KMS-11 (cell line): ENCODE results near the gene SMTNL1.

Experiments
- H2AFZ ChIP-seq: fragments of 200-600 bp; sonication (generic); 2 replicates; pipeline ENCODE4 v1.6.1; 2016; ENCODE audit warnings: antibody characterized with exemption, mixed run types, low read depth
- H3K27ac ChIP-seq: fragments of 200-600 bp; sonication (generic); 2 replicates; pipeline ENCODE4 v1.6.1; 2016; ENCODE audit warnings: mild to moderate bottlenecking, mixed run types
- H3K27me3 ChIP-seq: fragments of 200-600 bp; sonication (generic); 2 replicates; pipeline ENCODE4 v1.6.1; 2017; ENCODE audit warnings: mild to moderate bottlenecking, low read depth, mixed run types, moderate library complexity; ENCODE audit not compliant: insufficient read depth
- H3K36me3 ChIP-seq: fragments of 200-600 bp; sonication (generic); 2 replicates; pipeline ENCODE4 v1.6.1; 2017; ENCODE audit warnings: mild to moderate bottlenecking, mixed run types; ENCODE audit not compliant: insufficient read depth
- H3K4me1 ChIP-seq: fragments of 200-600 bp; sonication (generic); 2 replicates; pipeline ENCODE4 v1.6.1; 2016; ENCODE audit warnings: mild to moderate bottlenecking, low read depth, mixed run types; ENCODE audit not compliant: poor library complexity, severe bottlenecking
- H3K4me2 ChIP-seq: fragments of 200-600 bp; sonication (generic); 2 replicates; pipeline ENCODE4 v1.7.0; 2016; ENCODE audit warnings: mild to moderate bottlenecking, mixed run types
- H3K4me3 ChIP-seq: fragments of 200-600 bp; sonication (generic); IDR thresholded peaks from 2 replicates; pipeline ENCODE4 v1.6.1; 2017; ENCODE audit warnings: low read depth, low read length, mixed read lengths; ENCODE audit not compliant: insufficient read depth
- H3K79me2 ChIP-seq: fragments of 200-600 bp; sonication (generic); 2 replicates; pipeline ENCODE4 v1.6.1; 2016; ENCODE audit warnings: low read depth, mixed run types; ENCODE audit not compliant: insufficient read depth
- H3K9ac ChIP-seq: fragments of 200-600 bp; sonication (generic); 2 replicates; pipeline ENCODE4 v1.6.1; 2016; ENCODE audit warnings: mild to moderate bottlenecking, mixed run types
- H4K20me1 ChIP-seq: fragments of 200-600 bp; sonication (generic); 2 replicates; pipeline ENCODE4 v1.6.1; 2016; ENCODE audit warnings: mild to moderate bottlenecking, mixed run types; ENCODE audit not compliant: insufficient read depth
- TF ChIP-seq, protein P1 (sequence below): fragments of 200-600 bp; sonication (generic); conservative IDR thresholded peaks from 2 replicates; pipeline ENCODE4 v1.6.1; 2017; ENCODE audit warnings: low read depth, mild to moderate bottlenecking, antibody characterized with exemption, low read length, moderate library complexity, mixed read lengths

Gene SMTNL1

DNA sequence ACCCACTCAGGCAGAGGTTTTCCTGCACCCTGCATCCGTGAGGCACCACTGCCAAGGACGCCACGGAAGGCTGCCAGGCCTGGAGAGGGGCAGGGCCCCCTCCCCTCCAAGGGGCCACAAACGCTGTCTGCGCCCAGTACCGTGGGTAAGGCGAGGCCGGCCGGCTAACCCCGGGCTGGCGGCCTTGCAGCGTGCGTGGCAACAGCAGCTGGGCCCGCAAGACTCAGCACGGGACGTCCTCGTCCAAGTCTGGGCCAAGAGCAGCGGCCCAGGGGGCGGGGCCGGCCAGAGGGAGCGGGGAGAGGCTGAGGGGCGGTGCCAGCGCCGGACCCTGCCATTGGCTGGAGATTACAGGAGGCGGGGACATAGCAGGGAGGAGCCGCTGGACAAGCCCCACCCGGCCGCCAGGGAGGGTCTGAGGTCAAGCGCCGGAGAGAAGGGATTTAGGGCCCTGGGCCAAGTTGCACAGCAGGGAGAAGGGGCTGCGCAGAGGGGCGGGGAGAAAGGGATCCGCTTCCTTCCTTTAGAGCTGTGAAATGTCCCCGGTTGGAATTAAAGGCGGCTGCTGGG, 37.9 kb upstream of the SMTNL1 start:
- Histone ChIP-seq H3K27me3 (no peaks in the 10 kb centered on the region), H4K20me1 (no peaks in the 10 kb centered on the region), H2AFZ (no peak overlapping the region), H3K36me3 (no peaks in the 10 kb centered on the region), H3K4me2 (no peak overlapping the region), H3K4me1 (no peaks in the 10 kb centered on the region), H3K9ac (no peak overlapping the region), H3K79me2 (no peaks in the 10 kb centered on the region), H3K27ac (no peak overlapping the region), H3K4me3 (no peak overlapping the region)
- TF ChIP-seq, protein P1, sequence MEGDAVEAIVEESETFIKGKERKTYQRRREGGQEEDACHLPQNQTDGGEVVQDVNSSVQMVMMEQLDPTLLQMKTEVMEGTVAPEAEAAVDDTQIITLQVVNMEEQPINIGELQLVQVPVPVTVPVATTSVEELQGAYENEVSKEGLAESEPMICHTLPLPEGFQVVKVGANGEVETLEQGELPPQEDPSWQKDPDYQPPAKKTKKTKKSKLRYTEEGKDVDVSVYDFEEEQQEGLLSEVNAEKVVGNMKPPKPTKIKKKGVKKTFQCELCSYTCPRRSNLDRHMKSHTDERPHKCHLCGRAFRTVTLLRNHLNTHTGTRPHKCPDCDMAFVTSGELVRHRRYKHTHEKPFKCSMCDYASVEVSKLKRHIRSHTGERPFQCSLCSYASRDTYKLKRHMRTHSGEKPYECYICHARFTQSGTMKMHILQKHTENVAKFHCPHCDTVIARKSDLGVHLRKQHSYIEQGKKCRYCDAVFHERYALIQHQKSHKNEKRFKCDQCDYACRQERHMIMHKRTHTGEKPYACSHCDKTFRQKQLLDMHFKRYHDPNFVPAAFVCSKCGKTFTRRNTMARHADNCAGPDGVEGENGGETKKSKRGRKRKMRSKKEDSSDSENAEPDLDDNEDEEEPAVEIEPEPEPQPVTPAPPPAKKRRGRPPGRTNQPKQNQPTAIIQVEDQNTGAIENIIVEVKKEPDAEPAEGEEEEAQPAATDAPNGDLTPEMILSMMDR: no peak

DNA sequence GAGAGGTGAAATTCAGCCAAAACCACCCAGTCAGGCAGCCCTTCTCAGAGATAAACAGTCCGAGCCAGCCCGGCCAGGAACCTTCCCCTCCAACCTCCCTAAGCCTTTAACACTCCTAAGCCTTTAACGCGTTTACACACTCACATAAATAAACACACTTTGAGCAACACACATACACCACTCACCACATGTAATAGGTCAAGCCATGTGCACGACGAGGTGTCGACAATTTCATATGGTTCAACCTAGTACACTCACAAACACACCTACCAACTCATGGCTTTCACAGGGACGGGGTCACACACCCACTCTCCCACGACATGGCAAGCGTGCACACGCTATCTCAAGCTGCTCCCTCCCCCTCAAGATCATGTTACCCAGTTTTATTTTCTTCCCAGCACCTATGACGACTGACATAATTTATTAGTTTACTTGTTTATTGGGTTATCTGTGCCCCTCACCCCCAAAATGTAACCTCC, 37.4 kb upstream of the SMTNL1 start:
- Histone ChIP-seq H3K79me2 (no peaks in the 10 kb centered on the region), H3K36me3 (no peaks in the 10 kb centered on the region), H3K27me3 (no peaks in the 10 kb centered on the region), H3K9ac (no peak overlapping the region), H2AFZ (no peak overlapping the region), H3K4me3 (no peak overlapping the region), H3K4me2 (no peak overlapping the region), H3K27ac (no peak overlapping the region), H4K20me1 (no peaks in the 10 kb centered on the region), H3K4me1 (no peaks in the 10 kb centered on the region)
- TF ChIP-seq, protein P1: no peak

DNA sequence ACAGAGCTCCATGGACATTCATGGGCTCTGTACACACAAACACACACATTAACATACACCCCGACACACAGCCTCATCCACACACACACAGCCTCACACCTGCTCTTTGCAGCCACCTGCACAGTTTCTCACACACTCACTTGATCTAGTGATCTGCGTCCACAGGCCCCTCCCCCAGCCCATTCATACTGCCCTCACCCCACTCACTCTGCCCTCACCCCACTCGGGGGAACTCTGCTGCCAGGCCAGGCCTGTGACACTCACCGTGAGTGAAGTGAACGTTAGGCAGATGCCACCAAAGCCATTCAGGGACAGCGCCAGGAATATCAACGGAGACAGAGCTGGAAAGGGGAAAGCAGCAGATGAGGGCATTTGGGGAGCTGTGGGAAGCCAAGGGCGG, 36.9 kb upstream of the SMTNL1 start:
- Histone ChIP-seq H4K20me1 (no peaks in the 10 kb centered on the region), H3K4me1 (no peaks in the 10 kb centered on the region), H3K79me2 (no peaks in the 10 kb centered on the region), H3K4me3 (no peak overlapping the region), H3K36me3 (no peaks in the 10 kb centered on the region), H3K9ac (no peak overlapping the region), H2AFZ (no peak overlapping the region), H3K4me2 (no peak overlapping the region), H3K27me3 (no peaks in the 10 kb centered on the region), H3K27ac (no peak overlapping the region)
- TF ChIP-seq, protein P1: no peak

DNA sequence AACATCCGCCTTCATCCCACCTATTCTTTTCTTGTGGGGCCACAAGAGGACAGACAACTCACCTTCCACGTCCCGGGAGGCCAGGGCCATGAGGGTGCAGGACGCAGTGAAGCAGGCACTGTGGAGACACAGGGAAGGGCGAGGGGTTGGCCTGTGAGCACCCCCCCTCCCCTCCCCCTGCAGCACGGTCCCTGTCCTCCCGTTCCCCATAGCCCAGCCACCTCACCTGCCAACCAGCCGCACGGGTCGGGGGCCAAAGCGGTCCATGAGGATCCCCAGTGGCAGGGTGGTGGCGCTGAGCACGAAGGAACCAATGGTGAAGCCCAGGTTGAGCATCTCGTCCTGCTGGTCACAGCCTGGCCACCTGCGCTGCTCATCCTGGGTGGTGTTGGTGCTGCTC, 36.5 kb upstream of the SMTNL1 start:
- H3K36me3 ChIP-seq: no peaks in the 10 kb centered on the region
- H3K79me2 ChIP-seq: no peaks in the 10 kb centered on the region
- no peak overlapping the region for H3K4me2 ChIP-seq
- TF ChIP-seq, protein P1: no peak
- H4K20me1 ChIP-seq: no peaks in the 10 kb centered on the region
- H3K4me1 ChIP-seq: no peaks in the 10 kb centered on the region
- no peak overlapping the region for H3K27ac ChIP-seq
- no peak overlapping the region for H3K4me3 ChIP-seq
- H3K27me3 ChIP-seq: no peaks in the 10 kb centered on the region
- no peak overlapping the region for H3K9ac ChIP-seq
- H2AFZ ChIP-seq: no peak overlapping the region
